GM12878 (cell line): ENCODE measurements around the gene PRPF31. TPM values are rescaled to one million over a fixed set of nuclear protein-coding genes. Genes with fewer than 3 reads are reported as not detected.

Experiments used
- ATAC-seq: fragments of 200-7000 bp; cut with Tn5 transposase; 3 replicates; pipeline ENCODE4 v1.9.1; 2020; ENCODE audit warnings: mild to moderate bottlenecking, moderate library complexity
- BruUV-seq: library from RNA; stranded (reverse); fragments of 400-500 nt; replicated peaks from 2 replicates; lab custom pipeline; 2021; lab: Mats Ljungman, UMichigan
- CTCF ChIA-PET: fragments of 300-600 bp; sonication (Branson Sonifier 250); formaldehyde crosslinking; extraction: SDS; loops from one replicate; lab custom pipeline; 2021; ENCODE audit warnings: inconsistent platforms; lab: Yijun Ruan, JAX
- POLR2A ChIA-PET: fragments of 350-600 bp; formaldehyde crosslinking; extraction: SDS; loops from one replicate; lab custom pipeline; 2021; ENCODE audit warnings: inconsistent platforms; lab: Charles Lee
- RAD21 ChIA-PET: fragments of 300-600 bp; sonication (Branson Sonifier 250); formaldehyde crosslinking; loops from one replicate; lab custom pipeline; 2023; ENCODE audit warnings: antibody characterized with exemption; ENCODE audit not compliant: unreplicated experiment; lab: Charles Lee
- SMC1A ChIA-PET: fragments of 300-600 bp; sonication (Branson Sonifier 250); formaldehyde crosslinking; loops from one replicate; lab custom pipeline; 2023; ENCODE audit not compliant: unreplicated experiment, uncharacterized antibody; lab: Charles Lee
- DNase-seq: peaks from one replicate; pipeline ENCODE4 v3.0.0-alpha.2; 2011; ENCODE audit warnings: low read depth, low spot score
- FAIRE-seq: peaks from 3 replicates; lab custom pipeline; 2011; peaks lifted over from hg19 to GRCh38; lab: Jason Lieb, UNC
- H2AFZ ChIP-seq: 2 replicates; pipeline ENCODE4 v1.6.0; 2011; ENCODE audit warnings: low read depth, low read length, control low read depth; ENCODE audit not compliant: control insufficient read depth
- H3K27ac ChIP-seq: 2 replicates; pipeline ENCODE4 v1.5.1; 2011; ENCODE audit warnings: control low read depth; ENCODE audit not compliant: control insufficient read depth, insufficient read depth
- H3K27me3 ChIP-seq, 2 experiments: replicated peaks in 1 of 2; 2 replicates each; pipeline versions ENCODE4 v1.6.0 to v1.6.1; 2011; ENCODE audit warnings: low read length in 1 of 2; ENCODE audit not compliant: control insufficient read depth in 2 of 2, insufficient read depth in 2 of 2
- H3K36me3 ChIP-seq, 2 experiments: 2 replicates each; pipeline ENCODE4 v1.5.1; 2011; ENCODE audit warnings: low read length in 1 of 2; ENCODE audit not compliant: control insufficient read depth in 2 of 2, insufficient read depth in 2 of 2
- H3K4me1 ChIP-seq: 2 replicates; pipeline ENCODE4 v1.6.1; 2011; ENCODE audit warnings: mild to moderate bottlenecking, low read length, moderate library complexity, mixed read lengths; ENCODE audit not compliant: control insufficient read depth, insufficient read depth
- H3K4me2 ChIP-seq: 2 replicates; pipeline ENCODE4 v1.6.0; 2011; ENCODE audit warnings: control low read depth; ENCODE audit not compliant: control insufficient read depth, insufficient read depth
- H3K4me3 ChIP-seq: fragments of 200-600 bp; sonication (generic); 2 replicates; pipeline ENCODE4 v1.5.1; 2016
- H3K79me2 ChIP-seq: 2 replicates; pipeline ENCODE4 v1.6.0; 2011; ENCODE audit warnings: low read length; ENCODE audit not compliant: control insufficient read depth, insufficient read depth
- H3K9ac ChIP-seq: 2 replicates; pipeline ENCODE4 v1.8.0; 2011; ENCODE audit warnings: low read length, control low read depth, mixed read lengths; ENCODE audit not compliant: control insufficient read depth, insufficient read depth
- H3K9me3 ChIP-seq: replicated peaks from 3 replicates; pipeline ENCODE4 v1.5.1; 2011; ENCODE audit warnings: mild to moderate bottlenecking, low read length; ENCODE audit not compliant: control insufficient read depth, insufficient read depth
- H4K20me1 ChIP-seq: 2 replicates; pipeline ENCODE4 v1.6.0; 2011; ENCODE audit not compliant: control insufficient read depth, insufficient read depth
- EZH2 ChIP-seq: IDR thresholded peaks from 2 replicates; pipeline ENCODE4 v1.6.1; 2012; ENCODE audit warnings: low read depth, mild to moderate bottlenecking, control low read depth, inconsistent platforms, low read length, borderline replicate concordance; ENCODE audit not compliant: control insufficient read depth
- HDGF ChIP-seq: fragments of 450-650 bp; IDR thresholded peaks from 2 replicates; pipeline ENCODE4 v1.6.1; 2016; ENCODE audit warnings: antibody characterized with exemption
- JUND ChIP-seq: IDR thresholded peaks from 2 replicates; pipeline ENCODE4 v1.6.1; 2012; ENCODE audit warnings: low read depth, mild to moderate bottlenecking, low read length, improper control_type of control experiment, moderate library complexity
- WGBS: methylation state at CpG from one replicate; pipeline ENCODE4 v1.1.6; 2016; ENCODE audit warnings: low lambda C conversion rate; ENCODE audit not compliant: insufficient replicate concordance, insufficient coverage; ENCODE audit errors: missing lambda C conversion rate; 5-methylcytosine and 5-hydroxymethylcytosine counted together
- in situ Hi-C: fragments of 300-500 bp; cut with MboI; formaldehyde crosslinking; loops from 9 replicates; pipeline ENCODE4 v1.14.3; 2018; ENCODE audit warnings: mixed read lengths
- intact Hi-C: fragments of 100-400 bp; cut with micrococcal nuclease; formaldehyde crosslinking; loops from one replicate; pipeline ENCODE4 v1.14.2; 2022; ENCODE audit not compliant: unreplicated experiment
- polyA plus RNA-seq, 11 experiments: library from polyadenylated mRNA; depleted of rRNA in 4 of 11; unstranded in 6 of 11; stranded (reverse) in 5 of 11; fragments of >200 nt; fragmentation: Nextera tagmentation in 4 of 11; fragmentation: Illumina TruSeq in 1 of 11; extraction: Ambion mirVana in 4 of 11; extraction: Trizol in 1 of 11; gene quantifications; 1 replicate in 1 of 11; 2 replicates in 10 of 11; pipeline versions ENCODE4 v1.2.1 to v1.2.3, GENCODE V29; 2011 to 2016; ENCODE audit warnings: inconsistent platforms in 2 of 11, missing spikeins in 2 of 11, low read depth in 1 of 11
- total RNA-seq, 4 experiments: library from RNA; depleted of rRNA in 3 of 4; stranded (reverse); fragments of >200 nt in 3 of 4; fragmentation: Illumina TruSeq in 1 of 4; extraction: Trizol in 1 of 4; gene quantifications; 2 replicates each; pipeline versions ENCODE4 v1.2.1 to v1.2.3, GENCODE V29; 2013 to 2021
- TF ChIP-seq, protein P1 (sequence below): fragments of 450-650 bp; IDR thresholded peaks from 2 replicates; pipeline ENCODE4 v1.6.1; 2017; ENCODE audit warnings: mild to moderate bottlenecking, moderate library complexity

The PRPF31 gene
- total and polyA plus RNA-seq, 10 of the 15 experiments (the other 5 are each of a cell fraction or from before 2014, with no cell fraction given), result 2.7 to 170 (median 69.7) TPM

DNA sequence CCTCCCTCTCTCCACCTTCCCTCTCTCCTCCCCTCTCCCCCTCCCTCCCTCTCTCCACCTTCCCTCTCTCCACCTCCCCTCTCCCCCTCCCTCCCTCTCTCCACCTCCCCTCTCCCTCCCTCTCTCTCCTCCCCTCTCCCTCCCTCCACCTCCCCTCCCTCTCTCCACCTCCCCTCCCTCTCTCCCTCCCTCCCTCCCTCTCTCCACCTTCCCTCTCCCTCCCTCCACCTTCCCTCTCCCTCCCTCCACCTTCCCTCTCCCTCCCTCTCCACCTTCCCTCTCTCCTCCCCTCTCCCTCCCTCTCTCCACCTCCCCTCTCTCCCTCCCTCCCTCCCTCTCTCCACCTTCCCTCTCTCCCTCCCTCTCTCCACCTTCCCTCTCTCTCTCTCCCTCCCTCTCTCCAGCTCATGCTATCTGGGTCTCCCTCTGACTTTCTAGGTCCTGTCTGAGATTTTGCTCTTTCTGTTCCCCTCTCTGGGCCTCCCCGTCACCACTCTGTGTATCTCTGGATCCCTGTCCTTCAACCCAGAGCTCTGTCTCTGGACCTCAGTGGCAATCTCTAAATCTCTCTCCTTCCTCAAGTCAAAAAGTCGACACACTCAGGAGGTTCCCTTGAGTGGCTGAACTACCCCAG is 18.5 kb downstream of the PRPF31 start:
- SMC1A ChIA-PET, result no interaction called here

More for the DNA sequence above, 18.5 kb downstream of the PRPF31 start:
- FAIRE-seq, result no peak
- ChIA-PET POLR2A (no interaction called here), RAD21 (no interaction called here), CTCF (no interaction called here)
- 50% methylated on average over 2 of the region's 2 CpGs for WGBS
- in situ Hi-C loops, result loop anchor here (25.0 kb wide), 1 partner anchor 1528 kb away; the partner anchor contains the start of gene U2AF2
- H3K4me2 ChIP-seq, result no peak overlapping the region
- no peak overlapping the region for H3K27ac ChIP-seq
- TF ChIP-seq EZH2 (no peak), JUND (no peak), HDGF (no peak)
- TF ChIP-seq, protein P1, sequence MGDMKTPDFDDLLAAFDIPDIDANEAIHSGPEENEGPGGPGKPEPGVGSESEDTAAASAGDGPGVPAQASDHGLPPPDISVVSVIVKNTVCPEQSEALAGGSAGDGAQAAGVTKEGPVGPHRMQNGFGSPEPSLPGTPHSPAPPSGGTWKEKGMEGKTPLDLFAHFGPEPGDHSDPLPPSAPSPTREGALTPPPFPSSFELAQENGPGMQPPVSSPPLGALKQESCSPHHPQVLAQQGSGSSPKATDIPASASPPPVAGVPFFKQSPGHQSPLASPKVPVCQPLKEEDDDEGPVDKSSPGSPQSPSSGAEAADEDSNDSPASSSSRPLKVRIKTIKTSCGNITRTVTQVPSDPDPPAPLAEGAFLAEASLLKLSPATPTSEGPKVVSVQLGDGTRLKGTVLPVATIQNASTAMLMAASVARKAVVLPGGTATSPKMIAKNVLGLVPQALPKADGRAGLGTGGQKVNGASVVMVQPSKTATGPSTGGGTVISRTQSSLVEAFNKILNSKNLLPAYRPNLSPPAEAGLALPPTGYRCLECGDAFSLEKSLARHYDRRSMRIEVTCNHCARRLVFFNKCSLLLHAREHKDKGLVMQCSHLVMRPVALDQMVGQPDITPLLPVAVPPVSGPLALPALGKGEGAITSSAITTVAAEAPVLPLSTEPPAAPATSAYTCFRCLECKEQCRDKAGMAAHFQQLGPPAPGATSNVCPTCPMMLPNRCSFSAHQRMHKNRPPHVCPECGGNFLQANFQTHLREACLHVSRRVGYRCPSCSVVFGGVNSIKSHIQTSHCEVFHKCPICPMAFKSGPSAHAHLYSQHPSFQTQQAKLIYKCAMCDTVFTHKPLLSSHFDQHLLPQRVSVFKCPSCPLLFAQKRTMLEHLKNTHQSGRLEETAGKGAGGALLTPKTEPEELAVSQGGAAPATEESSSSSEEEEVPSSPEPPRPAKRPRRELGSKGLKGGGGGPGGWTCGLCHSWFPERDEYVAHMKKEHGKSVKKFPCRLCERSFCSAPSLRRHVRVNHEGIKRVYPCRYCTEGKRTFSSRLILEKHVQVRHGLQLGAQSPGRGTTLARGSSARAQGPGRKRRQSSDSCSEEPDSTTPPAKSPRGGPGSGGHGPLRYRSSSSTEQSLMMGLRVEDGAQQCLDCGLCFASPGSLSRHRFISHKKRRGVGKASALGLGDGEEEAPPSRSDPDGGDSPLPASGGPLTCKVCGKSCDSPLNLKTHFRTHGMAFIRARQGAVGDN, result no peak
- BruUV-seq, result no TSS peak
- H3K36me3 ChIP-seq, result peaks cover 0 to 5% of the 10 kb centered on the region in 2 experiments; a peak in 3 of 4 replicates
- peaks cover 2% of the 10 kb centered on the region; the same call in 1 of the 2 replicates for H4K20me1 ChIP-seq
- no peak overlapping the region for H3K4me3 ChIP-seq
- DNase-seq, result no peak
- H3K4me1 ChIP-seq, result peaks cover 14% of the 10 kb centered on the region
- peaks cover 15% of the 10 kb centered on the region for H3K79me2 ChIP-seq
- ATAC-seq, result no peak
- H3K9ac ChIP-seq, result no peak overlapping the region
- intact Hi-C loops, result no loop called here
- H3K27me3 ChIP-seq, result no peaks in the 10 kb centered on the region
- H3K9me3 ChIP-seq, result peaks cover 2% of the 10 kb centered on the region; the same call in 2 of the 3 replicates
- no peak overlapping the region for H2AFZ ChIP-seq
